OCI-LY7 (cell line): ENCODE measurements around the gene SOX12.

Source experiments
- EZH2phosphoT487 ChIP-seq: fragments of 200-600 bp; sonication (generic); IDR thresholded peaks from 2 replicates; pipeline ENCODE4 v1.6.1; 2018; ENCODE audit warnings: low read depth, borderline replicate concordance, mild to moderate bottlenecking, mixed run types, antibody characterized with exemption, low read length, moderate library complexity, mixed read lengths
- TF ChIP-seq, protein P1 (sequence below): fragments of 200-600 bp; sonication (generic); conservative IDR thresholded peaks from 2 replicates; pipeline ENCODE4 v1.5.1; 2014; ENCODE audit warnings: mild to moderate bottlenecking, antibody characterized with exemption, low read length, moderate library complexity, mixed read lengths

DNA sequence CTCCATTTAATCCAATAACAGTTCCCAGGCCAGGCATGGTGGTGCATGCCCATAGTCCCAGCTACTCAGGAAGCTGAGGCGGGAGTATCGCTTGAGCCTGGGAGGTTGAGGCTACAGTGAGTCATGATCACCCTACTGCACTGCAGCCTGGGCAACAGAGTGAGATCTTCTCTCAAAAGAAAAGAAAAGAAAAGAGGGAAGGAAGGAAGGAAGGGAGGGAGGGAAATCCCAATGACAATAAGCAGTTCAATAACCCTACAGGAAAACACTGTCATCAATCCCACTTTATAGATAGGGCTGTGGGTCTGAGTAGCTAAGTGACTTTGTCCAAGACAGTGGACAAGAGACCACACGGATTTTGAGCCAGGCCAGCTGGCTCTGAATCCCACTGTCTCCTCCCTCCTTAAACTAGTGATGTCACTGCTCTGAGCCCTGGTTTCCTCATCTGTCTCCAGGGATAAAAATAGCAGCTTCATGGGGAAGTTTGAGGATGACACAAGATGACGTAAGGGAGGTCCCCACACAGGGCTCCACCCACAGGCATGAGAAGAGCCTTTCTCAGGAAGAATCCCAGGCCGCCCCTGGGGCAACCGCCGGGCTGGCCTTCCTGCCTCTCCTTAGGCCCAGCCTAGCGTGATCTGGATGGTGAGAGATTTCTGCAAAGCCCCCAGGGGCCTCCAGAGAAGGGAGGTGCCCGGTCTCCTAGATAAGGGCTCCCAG lies 48.0 kb downstream of the SOX12 start:
- TF ChIP-seq, protein P1, sequence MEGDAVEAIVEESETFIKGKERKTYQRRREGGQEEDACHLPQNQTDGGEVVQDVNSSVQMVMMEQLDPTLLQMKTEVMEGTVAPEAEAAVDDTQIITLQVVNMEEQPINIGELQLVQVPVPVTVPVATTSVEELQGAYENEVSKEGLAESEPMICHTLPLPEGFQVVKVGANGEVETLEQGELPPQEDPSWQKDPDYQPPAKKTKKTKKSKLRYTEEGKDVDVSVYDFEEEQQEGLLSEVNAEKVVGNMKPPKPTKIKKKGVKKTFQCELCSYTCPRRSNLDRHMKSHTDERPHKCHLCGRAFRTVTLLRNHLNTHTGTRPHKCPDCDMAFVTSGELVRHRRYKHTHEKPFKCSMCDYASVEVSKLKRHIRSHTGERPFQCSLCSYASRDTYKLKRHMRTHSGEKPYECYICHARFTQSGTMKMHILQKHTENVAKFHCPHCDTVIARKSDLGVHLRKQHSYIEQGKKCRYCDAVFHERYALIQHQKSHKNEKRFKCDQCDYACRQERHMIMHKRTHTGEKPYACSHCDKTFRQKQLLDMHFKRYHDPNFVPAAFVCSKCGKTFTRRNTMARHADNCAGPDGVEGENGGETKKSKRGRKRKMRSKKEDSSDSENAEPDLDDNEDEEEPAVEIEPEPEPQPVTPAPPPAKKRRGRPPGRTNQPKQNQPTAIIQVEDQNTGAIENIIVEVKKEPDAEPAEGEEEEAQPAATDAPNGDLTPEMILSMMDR: no peak
- no peak for TF ChIP-seq EZH2phosphoT487
